Skeletal muscle tissue (tissue), 4 donors: ENCODE data around the gene CLCN4. TPM values are rescaled to one million over a fixed set of nuclear protein-coding genes. Genes with fewer than 3 reads are reported as not detected.

ENCODE experiments used
- H3K27ac ChIP-seq: one replicate; pipeline ENCODE4 v1.7.0; 2013; ENCODE audit warnings: mild to moderate bottlenecking, low read depth, low read length, inconsistent platforms
- H3K27me3 ChIP-seq, 3 donors: one replicate each; pipeline ENCODE4 v1.7.0; 2013; ENCODE audit warnings: low read length in 3 of 3; ENCODE audit not compliant: control insufficient read depth in 3 of 3, insufficient read depth in 3 of 3
- H3K36me3 ChIP-seq, 3 donors: one replicate each; pipeline ENCODE4 v1.7.0; 2013; ENCODE audit warnings: low read length in 3 of 3; ENCODE audit not compliant: control insufficient read depth in 3 of 3, insufficient read depth in 3 of 3
- H3K4me1 ChIP-seq, 3 donors: one replicate each; pipeline ENCODE4 v1.7.0; 2013; ENCODE audit warnings: low read length in 3 of 3, mild to moderate bottlenecking in 3 of 3; ENCODE audit not compliant: control insufficient read depth in 3 of 3, insufficient read depth in 3 of 3
- H3K4me3 ChIP-seq, 3 donors: one replicate each; pipeline ENCODE4 v1.7.0; 2013; ENCODE audit warnings: low read length in 3 of 3
- H3K9ac ChIP-seq, 3 donors: one replicate each; pipeline ENCODE4 v1.7.0; 2013; ENCODE audit warnings: low read length in 3 of 3, mild to moderate bottlenecking in 3 of 3, moderate library complexity in 2 of 3, low read depth in 1 of 3
- H3K9me3 ChIP-seq, 3 donors: one replicate each; pipeline ENCODE4 v1.7.0; 2013; ENCODE audit warnings: low read length in 3 of 3; ENCODE audit not compliant: control insufficient read depth in 3 of 3
- total RNA-seq: library from RNA; depleted of rRNA; stranded (reverse); fragments of >200 nt; gene quantifications from one replicate; pipeline ENCODE4 v1.2.3, GENCODE V29; 2014
- donor health status: Osteomylitis.

The CLCN4 gene
- 15.7 TPM for total RNA-seq

DNA sequence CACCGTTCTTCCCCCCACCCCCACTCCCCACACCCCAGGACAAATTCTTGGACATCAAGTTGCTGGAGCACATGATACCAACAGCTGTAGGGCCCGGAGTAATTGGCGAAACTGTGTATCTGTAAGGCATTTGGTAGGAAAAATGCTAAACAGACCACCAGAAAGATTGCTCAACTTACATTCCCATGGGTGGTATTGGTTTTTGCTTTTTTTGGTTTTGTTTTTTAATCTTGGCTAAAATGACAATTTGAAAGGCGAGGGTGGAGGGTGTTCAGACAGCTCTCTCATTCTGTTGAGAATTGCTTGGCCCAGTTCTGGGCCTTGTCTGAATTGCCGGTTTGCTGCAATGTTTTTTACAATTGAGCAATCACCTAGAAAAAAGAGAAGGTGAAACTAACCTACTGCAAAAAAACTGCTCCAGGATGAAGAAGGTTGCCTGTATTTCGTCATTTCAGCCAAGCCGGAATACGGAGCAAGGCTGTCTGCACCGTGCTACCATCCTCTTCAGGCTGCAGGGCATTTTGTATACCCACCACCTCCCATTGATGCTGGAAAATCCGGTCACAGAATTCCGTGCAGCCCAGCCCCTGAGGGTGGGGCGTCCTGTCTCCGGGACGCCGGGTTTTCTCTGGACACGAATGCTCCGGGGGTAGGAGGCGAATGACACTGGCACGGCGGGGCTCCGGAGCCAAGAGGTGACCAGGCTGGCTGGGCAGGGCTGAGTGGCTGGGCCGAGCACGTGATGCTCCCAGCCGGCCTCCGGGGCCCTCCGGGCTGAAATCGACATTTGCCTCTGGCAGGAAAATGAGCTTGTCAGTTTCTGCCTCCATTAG, at the start of gene CLCN4:
TSS of gene CLCN4 (plus strand) at position 777 of the 833 bp plus-strand sequence. CDS start 28,058 bp downstream, outside the sequence.
- Histone ChIP-seq H3K9me3 (peaks cover 0 to 2% (median 0%) of the 10 kb centered on the region in 3 donors), H3K4me1 (peaks cover 9 to 10% (median 9%) of the 10 kb centered on the region in 3 donors), H3K27me3 (peaks cover 0 to 4% (median 0%) of the 10 kb centered on the region in 3 donors), H3K9ac (peak within 1 kb of the TSS; percentile 74 to 86 (median 82)), H3K4me3 (peak within 1 kb of the TSS; percentile 60 to 83 (median 75)), H3K27ac (peak within 1 kb of the TSS; percentile 83), H3K36me3 (no peaks in the 10 kb centered on the region)

DNA sequence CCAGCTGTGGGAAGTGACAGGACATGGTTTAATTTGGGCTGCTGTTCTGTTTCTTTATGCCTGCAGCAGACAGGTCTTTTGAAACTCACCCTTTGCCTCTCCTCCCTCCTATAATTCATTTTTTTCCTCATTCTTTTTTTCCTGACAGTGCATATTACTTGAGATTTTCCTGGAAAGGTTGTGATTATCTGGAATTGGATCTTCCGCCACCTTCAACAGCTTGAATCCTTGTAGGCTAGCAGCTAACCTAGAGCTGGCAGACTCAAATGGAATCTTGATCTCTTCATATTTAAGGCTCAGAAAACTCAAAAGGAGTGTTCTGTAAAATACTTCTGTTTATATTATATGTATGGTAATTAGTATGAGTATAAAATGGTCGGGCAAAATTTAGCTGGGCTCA, 49.3 kb upstream of the CLCN4 start:
- H3K4me3 ChIP-seq = no peak overlapping the region
- no peaks in the 10 kb centered on the region for H3K9me3 ChIP-seq
- H3K4me1 ChIP-seq = peaks cover 9 to 28% (median 23%) of the 10 kb centered on the region in 3 donors
- peaks cover 0 to 4% (median 0%) of the 10 kb centered on the region in 3 donors for H3K27me3 ChIP-seq
- no peak overlapping the region for H3K9ac ChIP-seq
- H3K27ac ChIP-seq = no peak overlapping the region
- H3K36me3 ChIP-seq = peaks cover 0 to 3% (median 2%) of the 10 kb centered on the region in 3 donors

- no peak overlapping the region for H3K9ac ChIP-seq
- H3K4me3 ChIP-seq = no peak overlapping the region
- peaks cover 0 to 4% (median 0%) of the 10 kb centered on the region in 3 donors for H3K27me3 ChIP-seq
- H3K4me1 ChIP-seq = peaks cover 9 to 28% (median 23%) of the 10 kb centered on the region in 3 donors
- no peaks in the 10 kb centered on the region for H3K9me3 ChIP-seq
- no peak overlapping the region for H3K27ac ChIP-seq
- peaks cover 0 to 3% (median 2%) of the 10 kb centered on the region in 3 donors for H3K36me3 ChIP-seq
Observed at GRCh38 chrX:10108288-10108687, 48.5 kb upstream of the CLCN4 start.

DNA sequence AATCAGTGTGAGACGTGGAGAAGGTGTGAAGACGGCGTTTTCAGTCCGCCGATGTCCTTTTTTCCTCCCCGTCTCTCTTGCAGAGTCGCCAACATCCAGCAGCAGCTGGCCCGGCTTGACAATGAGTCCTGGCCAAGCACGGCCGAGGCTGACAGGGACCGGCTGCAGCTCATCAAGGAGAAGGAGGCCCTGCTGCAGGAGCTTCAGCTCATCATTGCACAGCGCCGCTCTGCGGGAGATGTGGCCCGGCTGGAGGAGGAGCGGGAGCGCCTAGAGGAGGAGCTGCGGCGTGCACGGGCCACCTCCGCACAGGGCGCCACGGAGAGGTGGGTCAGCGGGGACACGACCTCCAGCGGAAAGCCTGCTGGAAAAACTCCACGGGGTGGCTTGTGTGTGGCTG, 47.1 kb upstream of the CLCN4 start:
- no peaks in the 10 kb centered on the region for H3K36me3 ChIP-seq
- H3K27me3 ChIP-seq = peaks cover 0 to 4% (median 0%) of the 10 kb centered on the region in 3 donors
- no peaks in the 10 kb centered on the region for H3K9me3 ChIP-seq
- no peak overlapping the region for H3K9ac ChIP-seq
- H3K27ac ChIP-seq = no peak overlapping the region
- H3K4me3 ChIP-seq = no peak overlapping the region
- H3K4me1 ChIP-seq = peaks cover 9 to 28% (median 23%) of the 10 kb centered on the region in 3 donors

DNA sequence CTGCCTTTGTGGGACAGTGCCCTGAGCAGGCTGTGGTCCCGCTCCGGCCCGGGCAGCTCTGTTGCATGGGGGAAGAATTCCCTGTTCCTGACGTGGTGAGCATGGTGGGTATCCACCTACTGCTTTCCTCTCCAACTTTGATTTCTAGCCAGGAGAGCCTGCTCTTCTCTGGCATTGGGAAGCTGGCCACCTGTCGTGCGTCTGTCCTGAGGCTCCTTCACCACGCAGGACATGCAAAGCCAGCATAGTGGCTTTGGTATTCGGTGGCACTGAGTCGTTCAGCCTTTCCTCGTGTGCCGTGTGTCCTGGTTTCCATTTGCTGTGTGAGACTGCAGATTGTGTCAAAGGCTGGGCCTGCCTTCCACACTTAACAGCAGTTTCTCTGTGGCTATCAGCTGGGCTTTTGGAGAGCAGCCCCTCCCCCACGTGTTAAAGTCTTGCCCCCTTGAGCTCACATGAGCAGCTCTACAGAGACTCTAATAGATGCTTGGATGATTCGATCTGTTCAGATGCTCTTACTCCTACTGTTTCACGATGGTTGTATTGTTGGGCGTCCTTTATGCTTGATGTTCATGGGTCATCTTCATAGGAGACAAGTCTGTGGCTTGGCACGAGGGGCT, 46.3 kb upstream of the CLCN4 start:
- Histone ChIP-seq H3K9me3 (no peaks in the 10 kb centered on the region), H3K4me3 (no peak overlapping the region), H3K9ac (peak overlapping the region in 1 of 3 donors; percentile 3), H3K27me3 (peaks cover 0 to 4% (median 0%) of the 10 kb centered on the region in 3 donors), H3K36me3 (no peaks in the 10 kb centered on the region), H3K27ac (peak overlapping the region; percentile 23), H3K4me1 (peaks cover 9 to 28% (median 23%) of the 10 kb centered on the region in 3 donors)

- Histone ChIP-seq H3K9me3 (no peaks in the 10 kb centered on the region), H3K9ac (no peak overlapping the region), H3K4me1 (peaks cover 9 to 28% (median 23%) of the 10 kb centered on the region in 3 donors), H3K27ac (peak overlapping the region; percentile 23), H3K4me3 (no peak overlapping the region), H3K27me3 (peaks cover 0 to 4% (median 0%) of the 10 kb centered on the region in 3 donors), H3K36me3 (no peaks in the 10 kb centered on the region)
Observed at GRCh38 chrX:10110984-10111363, 45.8 kb upstream of the CLCN4 start.

GRCh38 chrX:10111364-10112148, 45.2 kb upstream of the CLCN4 start:
- H3K9me3 ChIP-seq = no peaks in the 10 kb centered on the region
- no peaks in the 10 kb centered on the region for H3K36me3 ChIP-seq
- H3K27me3 ChIP-seq = peaks cover 0 to 4% (median 0%) of the 10 kb centered on the region in 3 donors
- H3K4me1 ChIP-seq = peaks cover 9 to 28% (median 23%) of the 10 kb centered on the region in 3 donors
- peak overlapping the region in 1 of 3 donors; percentile 25 for H3K9ac ChIP-seq
- no peak overlapping the region for H3K4me3 ChIP-seq
- H3K27ac ChIP-seq = peak overlapping the region; percentile 23

GRCh38 chrX:10112510-10112909, 44.3 kb upstream of the CLCN4 start:
- Histone ChIP-seq H3K27me3 (peaks cover 0 to 4% (median 0%) of the 10 kb centered on the region in 3 donors), H3K4me1 (peaks cover 9 to 28% (median 22%) of the 10 kb centered on the region in 3 donors), H3K9me3 (no peaks in the 10 kb centered on the region), H3K4me3 (no peak overlapping the region), H3K36me3 (peaks cover 0 to 2% (median 2%) of the 10 kb centered on the region in 3 donors), H3K9ac (no peak overlapping the region), H3K27ac (no peak overlapping the region)

- Histone ChIP-seq H3K4me3 (no peak overlapping the region), H3K4me1 (peaks cover 7 to 21% (median 19%) of the 10 kb centered on the region in 3 donors), H3K27me3 (peaks cover 0 to 4% (median 0%) of the 10 kb centered on the region in 3 donors), H3K36me3 (peaks cover 0 to 2% (median 2%) of the 10 kb centered on the region in 3 donors), H3K9ac (no peak overlapping the region), H3K27ac (no peak overlapping the region), H3K9me3 (no peaks in the 10 kb centered on the region)
Observed at GRCh38 chrX:10115082-10115481, 41.7 kb upstream of the CLCN4 start.
